Endodermal cell (in vitro differentiated cells): ENCODE data around the gene GALNT18. TPM values are rescaled to one million over a fixed set of nuclear protein-coding genes. Genes with fewer than 3 reads are reported as not detected.

Source experiments
- DNase-seq: peaks from one replicate; pipeline ENCODE4 v3.0.0-alpha.2; 2017
- H3K27ac ChIP-seq: 2 replicates; pipeline ENCODE4 v1.5.1; 2013; ENCODE audit warnings: mild to moderate bottlenecking, low read depth, low read length, moderate library complexity
- H3K27me3 ChIP-seq: 2 replicates; pipeline ENCODE4 v1.6.1; 2013; ENCODE audit warnings: mild to moderate bottlenecking, low read length, moderate library complexity; ENCODE audit not compliant: insufficient read depth, control insufficient read depth, poor library complexity, severe bottlenecking
- H3K36me3 ChIP-seq: 2 replicates; pipeline ENCODE4 v1.7.0; 2013; ENCODE audit warnings: mild to moderate bottlenecking, low read length, moderate library complexity; ENCODE audit not compliant: control insufficient read depth, insufficient read depth
- H3K4me1 ChIP-seq: one replicate; pipeline ENCODE4 v1.7.0; 2013; ENCODE audit warnings: low read length; ENCODE audit not compliant: control insufficient read depth, insufficient read depth
- H3K4me3 ChIP-seq: 2 replicates; pipeline ENCODE4 v1.5.1; 2013; ENCODE audit warnings: mild to moderate bottlenecking, low read length, moderate library complexity
- H3K9ac ChIP-seq: 2 replicates; pipeline ENCODE4 v1.6.1; 2013; ENCODE audit warnings: mild to moderate bottlenecking, low read length, moderate library complexity; ENCODE audit not compliant: poor library complexity, severe bottlenecking; ENCODE audit errors: extremely low read depth
- H3K9me3 ChIP-seq: 2 replicates; pipeline ENCODE4 v1.6.1; 2013; ENCODE audit warnings: mild to moderate bottlenecking, low read length, moderate library complexity; ENCODE audit not compliant: control insufficient read depth
- H3K27ac Mint-ChIP-seq: 2 replicates; pipeline ENCODE4 v1.8.0; 2020; ENCODE audit warnings: mixed read lengths
- H3K27me3 Mint-ChIP-seq: 2 replicates; pipeline ENCODE4 v1.8.0; 2021; ENCODE audit warnings: mild to moderate bottlenecking, mixed read lengths; ENCODE audit not compliant: insufficient read depth
- H3K36me3 Mint-ChIP-seq: 2 replicates; pipeline ENCODE4 v1.8.0; 2020; ENCODE audit warnings: low read depth, mixed read lengths
- H3K4me1 Mint-ChIP-seq: 2 replicates; pipeline ENCODE4 v1.8.0; 2020; ENCODE audit warnings: mixed read lengths
- H3K4me3 Mint-ChIP-seq: 2 replicates; pipeline ENCODE4 v1.8.0; 2020; ENCODE audit warnings: mild to moderate bottlenecking, moderate library complexity, mixed read lengths
- H3K9me3 Mint-ChIP-seq: 2 replicates; pipeline ENCODE4 v1.8.0; 2020; ENCODE audit warnings: mild to moderate bottlenecking, mixed read lengths
- WGBS, 2 experiments: methylation state at CpG; one replicate each; pipeline versions ENCODE4 v1.1.5 to v1.1.7; 2013; ENCODE audit warnings: missing lambda C conversion rate in 2 of 2, mixed read lengths in 1 of 2; ENCODE audit not compliant: insufficient coverage in 1 of 2, insufficient read length in 1 of 2; 5-methylcytosine and 5-hydroxymethylcytosine counted together
- total RNA-seq, 2 donors: library from RNA; stranded (reverse); fragmentation: NEBNext Ultra II Directional in 1 of 2; extraction: Animal tissue kit (Norgen Biotek cat#: 25700) in 1 of 2; gene quantifications; 2 replicates in 1 of 2; 3 replicates in 1 of 2; pipeline ENCODE4 v1.2.1, GENCODE V29; 2021
- TF ChIP-seq, protein P1 (sequence below): fragments of 200-600 bp; sonication (generic); conservative IDR thresholded peaks from 2 replicates; pipeline ENCODE4 v1.5.0; 2021; ENCODE audit warnings: antibody characterized with exemption, mild to moderate bottlenecking

GALNT18 gene
- total RNA-seq, 2 donors from 2014 or later = 5.1 to 9.9 TPM

DNA sequence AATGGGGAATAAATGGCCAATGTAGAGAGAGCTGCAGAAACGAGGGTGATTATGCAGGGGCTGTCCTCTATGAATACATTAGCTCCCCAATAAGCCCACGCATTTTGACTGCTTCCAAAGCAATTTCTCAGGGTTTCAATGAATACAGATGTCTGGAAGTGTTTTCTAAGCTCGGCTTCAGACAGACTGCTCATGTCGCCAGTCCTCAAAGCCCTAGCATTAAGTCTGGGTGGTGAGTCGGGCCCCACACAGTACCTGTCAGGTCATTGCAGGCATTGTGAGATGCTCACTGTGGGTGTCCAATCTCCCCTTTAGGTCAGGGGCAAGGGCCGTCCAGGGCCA lies 250.9 kb downstream of the GALNT18 start:
- no peak overlapping the region for H3K27ac Mint-ChIP-seq
- TF ChIP-seq, protein P1, sequence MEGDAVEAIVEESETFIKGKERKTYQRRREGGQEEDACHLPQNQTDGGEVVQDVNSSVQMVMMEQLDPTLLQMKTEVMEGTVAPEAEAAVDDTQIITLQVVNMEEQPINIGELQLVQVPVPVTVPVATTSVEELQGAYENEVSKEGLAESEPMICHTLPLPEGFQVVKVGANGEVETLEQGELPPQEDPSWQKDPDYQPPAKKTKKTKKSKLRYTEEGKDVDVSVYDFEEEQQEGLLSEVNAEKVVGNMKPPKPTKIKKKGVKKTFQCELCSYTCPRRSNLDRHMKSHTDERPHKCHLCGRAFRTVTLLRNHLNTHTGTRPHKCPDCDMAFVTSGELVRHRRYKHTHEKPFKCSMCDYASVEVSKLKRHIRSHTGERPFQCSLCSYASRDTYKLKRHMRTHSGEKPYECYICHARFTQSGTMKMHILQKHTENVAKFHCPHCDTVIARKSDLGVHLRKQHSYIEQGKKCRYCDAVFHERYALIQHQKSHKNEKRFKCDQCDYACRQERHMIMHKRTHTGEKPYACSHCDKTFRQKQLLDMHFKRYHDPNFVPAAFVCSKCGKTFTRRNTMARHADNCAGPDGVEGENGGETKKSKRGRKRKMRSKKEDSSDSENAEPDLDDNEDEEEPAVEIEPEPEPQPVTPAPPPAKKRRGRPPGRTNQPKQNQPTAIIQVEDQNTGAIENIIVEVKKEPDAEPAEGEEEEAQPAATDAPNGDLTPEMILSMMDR = no peak
- Histone ChIP-seq H3K27me3 (no peaks in the 10 kb centered on the region), H3K9ac (no peak overlapping the region), H3K9me3 (no peaks in the 10 kb centered on the region), H3K4me1 (peaks cover 17% of the 10 kb centered on the region), H3K36me3 (no peaks in the 10 kb centered on the region), H3K4me3 (no peak overlapping the region), H3K27ac (no peak overlapping the region)
- 87% methylated on average over 3 to 6 of the region's 6 CpGs for WGBS, 2 experiments
- no peaks in the 10 kb centered on the region for H3K9me3 Mint-ChIP-seq
- no peak for DNase-seq
- no peak overlapping the region for H3K4me3 Mint-ChIP-seq
- no peaks in the 10 kb centered on the region for H3K36me3 Mint-ChIP-seq
- peaks cover 1% of the 10 kb centered on the region for H3K27me3 Mint-ChIP-seq
- peaks cover 44% of the 10 kb centered on the region for H3K4me1 Mint-ChIP-seq

DNA sequence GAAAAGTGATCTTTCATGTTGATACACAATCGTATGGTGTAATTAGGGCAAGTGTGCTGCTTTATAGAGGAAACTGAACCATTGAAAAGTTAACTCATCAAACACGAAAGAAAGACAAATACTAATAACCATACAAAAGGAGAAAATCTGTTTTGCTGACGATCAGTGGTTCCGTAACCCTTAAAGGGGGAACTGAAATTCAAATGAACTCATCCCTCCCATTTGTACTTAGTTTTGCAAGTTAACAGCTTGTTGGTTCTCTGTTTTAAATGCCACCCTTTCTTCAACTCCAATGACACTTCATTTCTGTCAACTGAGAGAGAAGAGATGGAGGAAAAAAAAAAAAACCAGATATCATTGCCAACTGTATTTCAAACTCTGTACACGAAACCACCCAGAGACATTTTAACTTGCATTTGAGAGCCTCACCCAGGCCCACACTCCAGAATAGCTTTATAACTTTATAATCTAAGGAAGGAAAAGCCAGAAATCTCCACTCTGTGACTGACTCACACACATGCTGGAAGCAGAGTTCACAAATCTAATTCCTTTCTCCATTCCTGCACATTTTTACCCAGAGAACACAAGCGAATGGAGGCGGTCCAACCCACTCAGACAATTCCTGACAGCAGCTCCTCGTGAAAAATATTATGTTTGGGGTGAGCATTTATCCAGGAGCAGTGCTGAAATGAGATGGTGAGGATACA lies 251.4 kb downstream of the GALNT18 start:
- peaks cover 1% of the 10 kb centered on the region for H3K27me3 Mint-ChIP-seq

DNA sequence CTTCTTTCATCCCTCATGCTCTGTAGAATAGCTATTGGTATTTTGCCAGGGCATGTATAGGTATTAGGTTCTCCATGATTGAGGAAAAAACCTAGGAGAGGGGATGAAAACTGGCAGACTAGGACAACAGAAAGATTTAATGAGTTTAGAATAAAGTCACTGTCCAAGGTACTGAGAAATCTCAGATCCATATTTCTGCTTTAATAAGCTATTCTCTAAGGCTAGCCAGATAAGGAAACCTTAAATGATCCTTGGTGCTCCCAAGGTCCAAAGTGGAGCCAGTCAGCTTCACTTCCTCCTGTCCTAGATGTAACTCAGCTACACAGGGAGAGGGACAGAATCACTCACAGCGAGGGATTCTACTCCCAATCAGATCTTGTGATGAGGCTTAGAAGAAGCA lies 255.0 kb downstream of the GALNT18 start:
- 85% methylated on average over 1 of the region's 1 CpG; no CpG with 5 or more reads in 1 of the 2 experiments for WGBS, 2 experiments
- Histone ChIP-seq H3K4me3 (no peak overlapping the region), H3K4me1 (peaks cover 4% of the 10 kb centered on the region), H3K27ac (no peak overlapping the region), H3K9me3 (no peaks in the 10 kb centered on the region), H3K27me3 (no peaks in the 10 kb centered on the region), H3K36me3 (no peaks in the 10 kb centered on the region), H3K9ac (no peak overlapping the region)
- peaks cover under 1% of the 10 kb centered on the region for H3K27me3 Mint-ChIP-seq
- peaks cover 4% of the 10 kb centered on the region for H3K9me3 Mint-ChIP-seq
- TF ChIP-seq, protein P1 = no peak
- H3K4me3 Mint-ChIP-seq = no peak overlapping the region
- H3K36me3 Mint-ChIP-seq = no peaks in the 10 kb centered on the region
- no peak for DNase-seq
- H3K27ac Mint-ChIP-seq = no peak overlapping the region
- peaks cover 16% of the 10 kb centered on the region for H3K4me1 Mint-ChIP-seq

More for the DNA sequence above, 251.4 kb downstream of the GALNT18 start:
- Mint-ChIP-seq H3K4me3 (no peak overlapping the region), H3K9me3 (no peaks in the 10 kb centered on the region), H3K4me1 (peaks cover 44% of the 10 kb centered on the region), H3K27ac (no peak overlapping the region), H3K36me3 (no peaks in the 10 kb centered on the region)
- H3K27ac ChIP-seq = no peak overlapping the region
- peaks cover 17% of the 10 kb centered on the region for H3K4me1 ChIP-seq
- H3K4me3 ChIP-seq = no peak overlapping the region
- H3K27me3 ChIP-seq = no peaks in the 10 kb centered on the region
- no peaks in the 10 kb centered on the region for H3K36me3 ChIP-seq
- 67 to 83% methylated on average over 2 to 8 of the region's 8 CpGs for WGBS, 2 experiments
- no peaks in the 10 kb centered on the region for H3K9me3 ChIP-seq
- DNase-seq = no peak
- no peak overlapping the region for H3K9ac ChIP-seq
- TF ChIP-seq, protein P1 = no peak
